SU-DHL-6 (cell line): Measurements from ENCODE around the gene GTF2H1.

ENCODE experiments used
- EZH2phosphoT487 ChIP-seq: fragments of 200-600 bp; sonication (generic), shearing (Covaris generic); conservative IDR thresholded peaks from 2 replicates; pipeline ENCODE4 v1.6.1; 2018; ENCODE audit warnings: mild to moderate bottlenecking, antibody characterized with exemption, low read length, moderate library complexity, mixed read lengths
- TF ChIP-seq, protein P1 (sequence below): fragments of 200-600 bp; sonication (generic); IDR thresholded peaks from one replicate; pipeline ENCODE4 v1.5.1; 2017; ENCODE audit warnings: antibody characterized with exemption, mild to moderate bottlenecking, low read length, moderate library complexity; ENCODE audit not compliant: insufficient read depth, poor library complexity, severe bottlenecking

DNA sequence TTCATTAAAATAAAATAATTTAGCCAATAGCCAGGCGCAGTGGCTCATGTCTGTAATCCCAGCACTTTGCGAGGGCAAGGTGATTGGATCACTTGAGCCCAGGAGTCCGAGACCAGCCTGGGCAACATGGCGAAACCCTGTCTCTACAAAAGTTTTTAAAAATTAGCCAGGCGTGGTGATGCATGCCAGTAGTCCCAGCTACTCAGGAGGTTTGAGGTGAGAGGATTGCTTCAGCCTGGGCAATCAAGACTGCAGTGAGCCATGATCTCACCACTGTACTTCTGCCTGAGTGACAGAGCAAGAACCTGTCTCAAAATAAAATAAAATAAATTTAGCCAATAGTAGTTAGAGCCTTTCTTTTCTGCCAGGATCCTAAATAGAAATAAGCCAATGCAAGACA, 12.7 kb upstream of the GTF2H1 start:
- TF ChIP-seq, protein P1, sequence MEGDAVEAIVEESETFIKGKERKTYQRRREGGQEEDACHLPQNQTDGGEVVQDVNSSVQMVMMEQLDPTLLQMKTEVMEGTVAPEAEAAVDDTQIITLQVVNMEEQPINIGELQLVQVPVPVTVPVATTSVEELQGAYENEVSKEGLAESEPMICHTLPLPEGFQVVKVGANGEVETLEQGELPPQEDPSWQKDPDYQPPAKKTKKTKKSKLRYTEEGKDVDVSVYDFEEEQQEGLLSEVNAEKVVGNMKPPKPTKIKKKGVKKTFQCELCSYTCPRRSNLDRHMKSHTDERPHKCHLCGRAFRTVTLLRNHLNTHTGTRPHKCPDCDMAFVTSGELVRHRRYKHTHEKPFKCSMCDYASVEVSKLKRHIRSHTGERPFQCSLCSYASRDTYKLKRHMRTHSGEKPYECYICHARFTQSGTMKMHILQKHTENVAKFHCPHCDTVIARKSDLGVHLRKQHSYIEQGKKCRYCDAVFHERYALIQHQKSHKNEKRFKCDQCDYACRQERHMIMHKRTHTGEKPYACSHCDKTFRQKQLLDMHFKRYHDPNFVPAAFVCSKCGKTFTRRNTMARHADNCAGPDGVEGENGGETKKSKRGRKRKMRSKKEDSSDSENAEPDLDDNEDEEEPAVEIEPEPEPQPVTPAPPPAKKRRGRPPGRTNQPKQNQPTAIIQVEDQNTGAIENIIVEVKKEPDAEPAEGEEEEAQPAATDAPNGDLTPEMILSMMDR = no peak
- TF ChIP-seq EZH2phosphoT487 = no peak
